Parathyroid adenoma (tissue), 2 donors: Measurements from ENCODE around the gene RC3H2.

ENCODE experiments used
- H2AFZ ChIP-seq: fragments of 300-600 bp; sonication (generic); one replicate; pipeline ENCODE4 v1.7.0; 2017; ENCODE audit warnings: antibody characterized with exemption, mild to moderate bottlenecking
- H3K27ac ChIP-seq: fragments of 300-600 bp; sonication (generic); one replicate; pipeline ENCODE4 v1.7.0; 2017
- H3K27me3 ChIP-seq: fragments of 300-600 bp; sonication (generic); one replicate; pipeline ENCODE4 v1.7.0; 2017; ENCODE audit warnings: low read length; ENCODE audit not compliant: control insufficient read depth, insufficient read depth
- H3K36me3 ChIP-seq: fragments of 300-600 bp; sonication (generic); one replicate; pipeline ENCODE4 v1.7.0; 2017; ENCODE audit warnings: low read length; ENCODE audit not compliant: control insufficient read depth, insufficient read depth
- H3K4me1 ChIP-seq: fragments of 300-600 bp; sonication (generic); one replicate; pipeline ENCODE4 v1.7.0; 2017; ENCODE audit warnings: control low read depth
- H3K4me2 ChIP-seq: fragments of 300-600 bp; sonication (generic); one replicate; pipeline ENCODE4 v1.7.0; 2017; ENCODE audit warnings: low read length
- H3K4me3 ChIP-seq: fragments of 300-600 bp; sonication (generic); one replicate; pipeline ENCODE4 v1.7.0; 2017; ENCODE audit warnings: low read depth, low read length
- H3K79me2 ChIP-seq: fragments of 300-600 bp; sonication (generic); one replicate; pipeline ENCODE4 v1.7.0; 2017; ENCODE audit warnings: control low read depth
- H3K9ac ChIP-seq: fragments of 300-600 bp; sonication (generic); one replicate; pipeline ENCODE4 v1.7.0; 2017; ENCODE audit warnings: mild to moderate bottlenecking
- H3K9me3 ChIP-seq: fragments of 300-600 bp; sonication (generic); one replicate; pipeline ENCODE4 v1.7.0; 2017; ENCODE audit warnings: low read length; ENCODE audit not compliant: control insufficient read depth
- CTCF ChIP-seq: fragments of 300-600 bp; sonication (generic); IDR thresholded peaks from one replicate; pipeline ENCODE4 v1.7.0; 2017; ENCODE audit warnings: antibody characterized with exemption, mild to moderate bottlenecking
- donor health status: primary hyperparathyroidism.

Gene RC3H2

GRCh38 chr9:122929796-122930354, 24.7 kb upstream of the RC3H2 start:
- Histone ChIP-seq H3K9ac (no peak overlapping the region), H3K36me3 (no peaks in the 10 kb centered on the region), H3K4me3 (peak overlapping the region; percentile 82), H3K4me2 (peak overlapping the region; percentile 84), H3K27ac (no peak overlapping the region), H2AFZ (no peak overlapping the region), H3K9me3 (no peaks in the 10 kb centered on the region), H3K4me1 (peaks cover 7% of the 10 kb centered on the region), H3K79me2 (peaks cover 8% of the 10 kb centered on the region), H3K27me3 (no peaks in the 10 kb centered on the region)
- no peak for TF ChIP-seq CTCF

GRCh38 chr9:122923947-122924346, 18.8 kb upstream of the RC3H2 start:
- no peak overlapping the region for H3K4me2 ChIP-seq
- no peaks in the 10 kb centered on the region for H3K36me3 ChIP-seq
- no peak overlapping the region for H2AFZ ChIP-seq
- H3K4me1 ChIP-seq: no peaks in the 10 kb centered on the region
- H3K27me3 ChIP-seq: no peaks in the 10 kb centered on the region
- no peak for TF ChIP-seq CTCF
- H3K27ac ChIP-seq: no peak overlapping the region
- H3K4me3 ChIP-seq: no peak overlapping the region
- H3K9ac ChIP-seq: no peak overlapping the region
- peaks cover 10% of the 10 kb centered on the region for H3K79me2 ChIP-seq
- H3K9me3 ChIP-seq: no peaks in the 10 kb centered on the region

GRCh38 chr9:122922713-122923112, 17.6 kb upstream of the RC3H2 start:
- Histone ChIP-seq H3K79me2 (peaks cover 10% of the 10 kb centered on the region), H3K9me3 (no peaks in the 10 kb centered on the region), H3K27ac (no peak overlapping the region), H3K27me3 (no peaks in the 10 kb centered on the region), H3K36me3 (no peaks in the 10 kb centered on the region), H3K4me1 (no peaks in the 10 kb centered on the region), H3K4me2 (no peak overlapping the region), H3K4me3 (no peak overlapping the region), H2AFZ (no peak overlapping the region), H3K9ac (no peak overlapping the region)
- no peak for TF ChIP-seq CTCF

- H3K4me2 ChIP-seq: no peak overlapping the region
- no peak overlapping the region for H3K27ac ChIP-seq
- H3K4me1 ChIP-seq: no peaks in the 10 kb centered on the region
- H3K36me3 ChIP-seq: no peaks in the 10 kb centered on the region
- no peak for TF ChIP-seq CTCF
- no peak overlapping the region for H3K4me3 ChIP-seq
- H3K79me2 ChIP-seq: peaks cover 5% of the 10 kb centered on the region
- no peaks in the 10 kb centered on the region for H3K27me3 ChIP-seq
- no peak overlapping the region for H2AFZ ChIP-seq
- no peaks in the 10 kb centered on the region for H3K9me3 ChIP-seq
- H3K9ac ChIP-seq: no peak overlapping the region
Observed at GRCh38 chr9:122918310-122918709, 13.2 kb upstream of the RC3H2 start.

GRCh38 chr9:122912964-122913673, 8.0 kb upstream of the RC3H2 start, which contains the start of gene ZBTB6:
Gene ZBTB6, minus strand, starts transcription at chr9:122913323. Its CDS starts 1,251 bp downstream, at chr9:122912072.
- Histone ChIP-seq H3K79me2 (no peaks in the 10 kb centered on the region), H3K9ac (peak within 1 kb of the TSS; percentile 3), H3K27ac (peak within 1 kb of the TSS; percentile 76), H2AFZ (peak within 1 kb of the TSS; percentile 94), H3K4me1 (peaks cover 5% of the 10 kb centered on the region), H3K4me2 (peak within 1 kb of the TSS; percentile 98), H3K27me3 (no peaks in the 10 kb centered on the region), H3K9me3 (no peaks in the 10 kb centered on the region), H3K36me3 (peaks cover 2% of the 10 kb centered on the region), H3K4me3 (peak within 1 kb of the TSS; percentile 96)
- no peak for TF ChIP-seq CTCF
